CD4-positive, alpha-beta T cell treated with Interleukin-6 for 4 hours (primary cell): Measurements from ENCODE around the gene NSF.
A peak's percentile ranks its signal among the peaks of the same experiment; 100 is the strongest.
"Not testable (repeated sequence)": the region's sequence is repeated elsewhere in the genome, so short reads cannot be mapped to it uniquely, and the experiment has no call there.

Source experiments
- DNase-seq: peaks from one replicate; pipeline ENCODE4 v3.0.0-alpha.2; 2020; ENCODE audit warnings: mixed read lengths

NSF gene

GRCh38 chr17:46777943-46778915 lies 187.8 kb downstream of the NSF start:
- no peak for DNase-seq

- DNase-seq, result no peak
These were observed 189.5 kb downstream of the NSF start for GRCh38 chr17:46780003-46780373.

DNA sequence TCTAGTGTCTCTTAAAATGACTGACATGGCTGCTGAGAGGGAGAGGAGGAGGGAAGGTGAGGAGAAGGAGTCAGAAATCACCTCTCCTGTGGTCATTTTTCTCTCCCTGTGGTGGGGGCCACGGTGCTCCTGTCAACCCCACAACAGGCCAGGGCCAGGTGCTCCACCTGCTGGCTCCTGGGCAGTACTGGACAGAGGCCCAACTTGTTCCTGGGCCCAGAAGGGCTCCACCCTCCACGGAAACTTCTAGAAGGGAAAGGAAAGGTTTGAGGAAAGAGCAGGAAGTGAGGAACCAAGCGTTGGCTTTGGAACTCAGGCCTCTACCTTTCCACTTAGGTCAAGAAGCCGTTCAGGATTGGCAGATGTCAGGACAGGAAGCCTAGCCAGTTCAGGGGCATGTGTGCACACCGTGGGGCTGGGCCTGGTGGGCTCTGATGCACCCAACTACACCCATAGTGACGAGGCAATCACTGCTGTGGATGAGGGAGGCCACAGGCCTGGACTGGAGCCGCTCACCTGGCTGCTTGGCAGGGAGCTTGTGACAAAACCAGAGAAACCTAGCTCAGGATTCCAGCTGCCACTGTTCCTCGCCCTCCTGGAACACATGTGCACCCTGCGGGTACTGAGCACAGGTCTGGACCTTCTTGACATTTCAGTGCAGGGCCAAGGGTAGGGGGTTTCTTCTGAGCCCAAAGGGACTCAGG lies 191.9 kb downstream of the NSF start:
- DNase-seq, result peak; percentile 13

GRCh38 chr17:46783031-46783593 lies 192.6 kb downstream of the NSF start:
- no peak for DNase-seq

DNA sequence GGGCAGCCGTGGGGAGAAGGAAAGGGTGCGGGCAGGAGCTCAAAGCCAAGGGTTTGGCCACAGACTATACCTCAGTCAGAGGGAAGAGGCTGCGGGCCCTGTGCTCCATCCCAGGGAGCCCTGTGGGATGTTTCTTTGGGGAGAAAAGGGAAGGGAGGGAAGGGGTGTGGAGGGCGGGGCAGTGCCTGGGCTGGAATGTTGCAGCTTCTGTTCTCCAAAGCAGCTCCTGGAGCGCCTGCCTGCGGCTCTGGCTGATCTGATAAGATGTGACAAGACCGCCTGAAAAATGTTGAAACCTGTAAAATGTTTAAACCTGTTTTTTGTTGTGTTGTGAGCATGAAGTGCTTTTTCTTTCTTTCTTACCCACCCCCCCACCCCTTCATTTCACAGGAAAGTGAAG lies 195.2 kb downstream of the NSF start:
- DNase-seq, result no peak

GRCh38 chr17:46787478-46787877 lies 197.0 kb downstream of the NSF start:
- no peak for DNase-seq

DNA sequence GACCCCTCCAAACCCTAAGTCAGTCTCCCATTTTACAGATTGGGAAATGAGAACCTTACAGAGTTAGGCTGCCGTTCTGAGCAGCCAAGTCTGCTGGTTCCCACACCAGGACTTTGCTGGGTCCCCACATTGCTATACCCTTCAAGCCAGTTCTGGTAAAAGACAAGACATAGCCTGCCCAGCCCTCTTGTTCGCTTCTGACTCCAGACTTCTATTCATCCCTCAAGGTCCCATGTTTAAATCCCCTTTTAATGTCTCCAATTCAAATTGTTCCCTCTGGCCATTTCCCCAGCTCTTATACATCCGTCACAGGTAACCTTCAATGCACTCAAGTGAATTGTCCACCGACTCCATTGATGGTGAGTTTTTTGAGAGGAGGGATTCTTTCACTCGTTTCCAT lies 197.8 kb downstream of the NSF start:
- DNase-seq, result no peak

- no peak for DNase-seq
These were observed 198.3 kb downstream of the NSF start for GRCh38 chr17:46788796-46789195.

- no peak for DNase-seq
These were observed 199.1 kb downstream of the NSF start for GRCh38 chr17:46789610-46790009.

GRCh38 chr17:46790216-46790615 lies 199.7 kb downstream of the NSF start:
- DNase-seq, result no peak

DNA sequence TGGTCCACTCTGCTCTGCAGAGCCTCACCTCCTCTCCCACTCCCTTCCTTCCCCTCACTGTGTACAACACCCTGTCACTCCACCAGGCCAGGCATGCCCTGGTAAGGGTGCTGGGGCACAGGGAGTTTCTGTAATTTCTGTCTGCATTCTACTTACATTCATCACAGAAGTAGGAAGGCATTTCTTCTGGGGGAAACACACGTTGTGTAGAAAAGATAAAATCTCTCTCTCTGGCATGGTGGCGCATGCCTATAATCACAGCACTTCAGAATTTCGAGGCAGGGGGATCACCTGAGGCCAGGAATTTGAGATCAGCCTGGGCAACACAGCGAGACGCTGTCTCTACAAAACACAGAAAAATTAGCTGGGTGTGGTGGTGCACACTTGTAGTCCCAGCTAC lies 201.1 kb downstream of the NSF start:
- no peak for DNase-seq

- DNase-seq, result no peak
These were observed 201.6 kb downstream of the NSF start for GRCh38 chr17:46792071-46792470.

GRCh38 chr17:46793023-46793422 lies 202.6 kb downstream of the NSF start:
- DNase-seq, result not testable (repeated sequence)

DNA sequence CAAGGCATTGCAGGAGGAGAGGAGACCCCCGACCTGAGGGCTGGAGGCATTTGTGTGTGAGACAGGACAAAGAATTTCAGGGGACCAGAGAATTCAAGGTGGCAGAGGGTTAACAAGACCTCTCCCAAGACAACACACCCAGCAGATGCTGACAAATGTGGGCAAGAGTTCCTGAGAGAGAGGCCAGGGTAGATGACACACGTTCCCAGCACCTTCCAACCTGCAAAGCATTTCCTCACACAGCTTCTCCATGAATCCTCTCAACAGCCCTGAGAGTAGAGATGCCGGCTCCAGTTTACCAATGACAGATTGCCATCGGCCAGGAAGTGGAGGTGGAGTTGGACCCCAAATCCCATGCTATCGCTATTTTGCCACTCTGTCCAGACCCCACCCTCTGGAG lies 203.1 kb downstream of the NSF start:
- DNase-seq, result no peak

- DNase-seq, result no peak
These were observed 203.8 kb downstream of the NSF start for GRCh38 chr17:46794318-46794717.

GRCh38 chr17:46795379-46795952 lies 205.0 kb downstream of the NSF start:
- no peak for DNase-seq

DNA sequence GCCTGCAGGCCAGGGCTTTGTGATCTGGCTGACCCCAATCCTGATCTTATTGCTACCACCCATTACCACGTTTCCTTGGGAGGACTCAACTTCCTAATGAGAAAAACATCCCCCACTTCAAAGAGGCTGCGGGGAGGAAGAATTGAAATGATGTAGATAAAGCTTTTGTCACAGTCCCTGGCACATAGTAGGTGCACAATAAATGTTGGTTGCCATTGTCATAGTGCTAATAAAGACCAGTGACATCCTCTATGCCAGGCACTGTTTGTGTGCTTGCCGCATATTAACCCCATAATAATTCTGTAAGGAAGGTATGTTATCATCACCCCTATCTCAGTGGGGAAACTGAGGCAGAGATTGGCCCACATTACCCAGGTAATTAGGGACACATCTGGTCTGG lies 205.6 kb downstream of the NSF start:
- DNase-seq, result no peak

DNA sequence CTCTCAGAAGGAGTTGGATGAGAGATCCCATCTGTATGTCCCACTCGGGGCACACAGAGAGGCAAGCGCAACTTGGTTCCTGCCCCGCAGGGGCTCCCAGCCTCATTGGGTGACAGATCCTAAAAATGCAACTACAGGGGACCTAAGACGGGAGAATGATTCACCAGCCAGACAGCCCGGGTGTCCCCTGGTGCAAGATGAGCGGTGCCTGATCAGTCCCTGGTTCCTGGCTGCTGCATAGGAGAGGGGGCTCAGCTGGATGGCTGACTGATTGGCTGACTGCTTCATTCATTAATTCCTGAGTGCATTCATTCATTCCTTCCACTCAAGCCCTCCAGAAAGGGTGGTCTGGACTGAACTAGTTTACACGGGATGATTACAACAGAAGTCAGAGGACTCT lies 206.1 kb downstream of the NSF start:
- DNase-seq, result no peak

GRCh38 chr17:46796956-46797530 lies 206.6 kb downstream of the NSF start:
- no peak for DNase-seq

DNA sequence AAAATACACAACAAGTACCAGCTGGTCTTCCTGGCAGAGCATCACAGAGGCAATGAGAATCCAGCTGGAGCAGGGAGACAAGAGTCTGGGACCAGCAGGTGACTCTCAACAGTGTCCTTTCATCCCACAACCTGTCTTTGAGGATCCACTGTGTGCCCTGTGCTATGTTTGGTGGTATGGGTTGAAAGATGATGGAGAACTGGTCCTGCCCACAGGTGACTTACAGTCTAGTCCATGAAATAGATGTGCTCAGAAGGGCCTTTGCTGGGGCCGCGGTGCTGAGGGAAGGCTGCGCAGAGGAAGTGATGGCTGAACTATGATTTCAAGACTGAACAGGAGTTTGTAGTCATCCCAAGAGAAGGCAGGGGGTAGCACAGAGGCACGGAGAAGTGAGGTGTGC lies 210.1 kb downstream of the NSF start:
- DNase-seq, result no peak

GRCh38 chr17:46802800-46803199 lies 212.3 kb downstream of the NSF start:
- DNase-seq, result no peak

DNA sequence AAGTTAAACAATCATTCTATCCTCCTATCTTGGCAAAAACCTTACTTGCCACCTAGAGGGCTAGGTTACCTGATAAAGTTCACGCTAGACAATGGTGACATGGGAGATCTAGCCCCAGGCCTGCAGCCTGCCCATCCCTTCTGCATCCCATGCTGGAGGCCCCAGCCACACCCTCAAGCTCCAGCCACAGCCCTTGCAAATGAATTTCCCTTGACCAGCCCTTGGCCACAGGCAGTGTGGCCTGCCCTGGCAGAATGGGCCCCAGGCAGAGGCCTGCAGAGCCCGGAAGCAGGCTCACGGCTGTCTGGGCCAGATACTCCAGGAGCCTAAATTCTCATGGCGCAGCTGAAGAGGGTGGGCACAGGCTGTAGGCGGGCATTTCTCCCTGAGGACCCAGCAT lies 213.1 kb downstream of the NSF start:
- no peak for DNase-seq

- DNase-seq, result no peak
These were observed 215.3 kb downstream of the NSF start for GRCh38 chr17:46805771-46806170.
